Pancreas (tissue), 10 donors: Measurements from ENCODE around the gene TBC1D14. TPM values are rescaled to one million over a fixed set of nuclear protein-coding genes. Genes with fewer than 3 reads are reported as not detected.

Experiments used
- ATAC-seq, 4 donors: fragments of 200-7000 bp; cut with Tn5 transposase; one replicate each; pipeline versions ENCODE4 v1.8.0 to v1.9.1; 2020; ENCODE audit warnings: mild to moderate bottlenecking in 4 of 4, moderate library complexity in 4 of 4
- DNase-seq, 6 donors: peaks; one replicate each; pipeline ENCODE4 v3.0.0-alpha.2; 2020
- FAIRE-seq: peaks from 2 replicates; lab custom pipeline; 2012; peaks lifted over from hg19 to GRCh38; lab: Jason Lieb, UNC
- H3K27ac ChIP-seq, 4 donors: fragments of 200-600 bp; sonication (generic); 1 replicate in 3 of 4; 2 replicates in 1 of 4; pipeline versions ENCODE4 v1.5.0 to v1.8.0; 2020
- H3K27me3 ChIP-seq, 4 donors: fragments of 200-600 bp; one replicate each; pipeline ENCODE4 v1.8.0; 2021
- H3K36me3 ChIP-seq, 3 donors: fragments of 200-600 bp; sonication (generic) in 1 of 3; one replicate each; pipeline versions ENCODE4 v1.5.0 to v1.8.0; 2020 to 2021
- H3K4me1 ChIP-seq, 3 donors: fragments of 200-600 bp; one replicate each; pipeline ENCODE4 v1.8.0; 2021
- H3K4me3 ChIP-seq, 4 donors: fragments of 200-600 bp; sonication (generic) in 2 of 4; one replicate each; pipeline versions ENCODE4 v1.5.0 to v1.8.0; 2020 to 2021
- H3K9me3 ChIP-seq, 4 donors: fragments of 200-600 bp; one replicate each; pipeline ENCODE4 v1.8.0; 2021
- CTCF ChIP-seq, 4 donors: fragments of 200-600 bp; sonication (generic) in 3 of 4; IDR thresholded peaks; one replicate each; pipeline versions ENCODE4 v1.5.0 to v1.8.0; 2021; ENCODE audit warnings: antibody characterized with exemption in 4 of 4
- WGBS, 2 donors: extraction: QIAGEN DNeasy Blood & Tissue Kit; methylation state at CpG; one replicate each; pipeline ENCODE4 v1.1.7; 2013; 5-methylcytosine and 5-hydroxymethylcytosine counted together
- intact Hi-C, 3 donors: fragments of 100-400 bp; cut with DNase I; formaldehyde crosslinking; loops; one replicate each; pipeline versions ENCODE4 v1.11.1 to v1.14.2; 2022
- polyA plus RNA-seq, 2 donors: library from polyadenylated mRNA; stranded (reverse); fragments of 200-250 nt; gene quantifications; one replicate each; pipeline ENCODE4 v1.2.3, GENCODE V29; 2013
- total RNA-seq, 6 donors: library from RNA; stranded (reverse); fragmentation: NEBNext Ultra II Directional in 4 of 6; extraction: Animal tissue kit (Norgen Biotek cat#: 25700) in 4 of 6; gene quantifications; one replicate each; pipeline versions ENCODE4 v1.2.1 to v1.2.4, GENCODE V29; 2021 to 2023
- donor health status: healthy with polysubstance abuse.
- donor health status: DM: no; HTN: no; CAD: no; lungs with moderate emphysema.
- donor health status: DM: no; HTN: no; CAD: no.
- donor health status: control.
- donor health status: control.
- donor health status: Bipolar disorder and iron deficiency.
- donor health status: DM: yes; HTN: yes; CAD: no.
- donor health status: DM: no; HTN: no; CAD: no.
- donor health status: DM: no; HTN: no; CAD: no.
- donor health status: DM: yes; HTN: yes; CAD: no.

The TBC1D14 gene
- total and polyA plus RNA-seq, 8 donors, result 8.9 to 23.9 (median 14.8) TPM

DNA sequence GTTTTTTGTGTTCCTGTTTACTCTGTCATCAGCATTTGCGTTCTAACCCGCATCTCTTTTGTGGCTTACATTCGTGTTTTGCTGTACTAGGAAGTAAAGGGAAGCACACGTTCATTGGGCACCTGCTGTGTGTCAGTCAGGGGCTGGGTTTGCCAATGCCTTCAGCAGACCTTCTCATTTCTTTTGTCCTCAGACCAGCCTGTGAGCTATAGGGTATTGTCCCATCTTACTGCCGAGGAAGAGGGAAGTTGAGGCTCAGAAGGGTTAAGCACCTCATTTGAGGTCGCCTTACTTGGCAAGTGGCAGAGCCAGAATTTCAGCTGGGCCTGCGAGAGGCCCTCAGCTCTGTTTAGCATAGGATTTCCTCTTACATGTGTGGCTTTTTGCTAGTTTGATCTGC is 8.7 kb downstream of the TBC1D14 start:
- peaks cover 0 to 1% (median 0%) of the 10 kb centered on the region in 3 donors for H3K36me3 ChIP-seq
- ATAC-seq (peak in 3 of 4 donors; percentile 9 to 17 (median 17)), FAIRE-seq (no peak), DNase-seq (peak in 1 of 6 donors; percentile 2)
- H3K27ac ChIP-seq, result peak overlapping the region in 2 of 4 donors; percentile 52 to 58
- H3K27me3 ChIP-seq, result no peaks in the 10 kb centered on the region
- 36 to 48% methylated on average over 7 of the region's 7 CpGs for WGBS, 2 donors
- no peak overlapping the region for H3K4me3 ChIP-seq
- intact Hi-C loops, result no loop called here
- TF ChIP-seq CTCF (IDR thresholded peaks at IDR 0.05), result no peak
- H3K4me1 ChIP-seq, result peaks cover 0 to 21% (median 16%) of the 10 kb centered on the region in 3 donors
- no peaks in the 10 kb centered on the region for H3K9me3 ChIP-seq

GRCh38 chr4:6920171-6920570 is 10.5 kb downstream of the TBC1D14 start:
- no peak for ATAC-seq
- intact Hi-C loops, result no loop called here
- H3K9me3 ChIP-seq, result no peaks in the 10 kb centered on the region
- peaks cover 0 to 14% (median 0%) of the 10 kb centered on the region in 3 donors for H3K36me3 ChIP-seq
- DNase-seq, result peak in 1 of 6 donors; percentile 4
- no peak for FAIRE-seq
- H3K4me3 ChIP-seq, result no peak overlapping the region
- H3K27me3 ChIP-seq, result no peaks in the 10 kb centered on the region
- WGBS, 2 donors, result 64 to 67% methylated on average over 3 of the region's 3 CpGs
- no peak overlapping the region for H3K27ac ChIP-seq
- peaks cover 0 to 21% (median 16%) of the 10 kb centered on the region in 3 donors for H3K4me1 ChIP-seq
- TF ChIP-seq CTCF (IDR thresholded peaks at IDR 0.05), result no peak

GRCh38 chr4:6923507-6923906 is 13.9 kb downstream of the TBC1D14 start:
- no peak for FAIRE-seq
- no peak for ATAC-seq
- no peak overlapping the region for H3K4me3 ChIP-seq
- no peak for DNase-seq
- H3K27ac ChIP-seq, result no peak overlapping the region
- no peak for TF ChIP-seq CTCF (IDR thresholded peaks at IDR 0.05)
- 96 to 97% methylated on average over 32 of the region's 32 CpGs for WGBS, 2 donors
- no peaks in the 10 kb centered on the region for H3K27me3 ChIP-seq
- H3K9me3 ChIP-seq, result no peaks in the 10 kb centered on the region
- peaks cover 0 to 4% (median under 1%) of the 10 kb centered on the region in 3 donors for H3K4me1 ChIP-seq
- peaks cover 0 to 14% (median 0%) of the 10 kb centered on the region in 3 donors for H3K36me3 ChIP-seq
- intact Hi-C loops, result no loop called here

DNA sequence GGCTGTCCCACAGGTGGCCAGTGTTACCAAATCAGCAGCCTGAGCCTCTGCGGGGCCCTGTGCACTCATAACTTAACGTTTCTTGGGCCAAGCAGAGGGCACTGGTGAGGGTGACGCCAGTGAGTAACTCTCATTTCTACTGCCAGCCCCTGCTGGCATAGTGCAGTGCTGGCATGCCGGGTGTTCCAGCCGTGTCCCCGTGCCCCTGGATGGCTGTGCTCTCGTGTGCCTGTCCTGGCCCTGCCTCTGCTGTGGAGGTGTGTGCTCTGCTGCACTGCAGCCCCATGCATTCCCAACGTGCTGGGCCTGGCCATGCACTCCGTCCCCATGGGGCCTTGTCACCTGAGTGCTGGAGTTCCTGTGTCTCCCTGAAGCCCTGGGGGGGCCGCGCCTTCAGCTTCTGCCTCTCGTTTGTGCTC is 14.7 kb downstream of the TBC1D14 start:
- intact Hi-C loops, result no loop called here
- Histone ChIP-seq H3K4me3 (no peak overlapping the region), H3K27ac (no peak overlapping the region), H3K9me3 (no peaks in the 10 kb centered on the region), H3K36me3 (peaks cover 0 to 14% (median 0%) of the 10 kb centered on the region in 3 donors), H3K27me3 (no peaks in the 10 kb centered on the region), H3K4me1 (peaks cover 0 to 2% (median 0%) of the 10 kb centered on the region in 3 donors)
- 93 to 96% methylated on average over 12 of the region's 12 CpGs for WGBS, 2 donors
- no peak for FAIRE-seq
- no peak for TF ChIP-seq CTCF (IDR thresholded peaks at IDR 0.05)
- DNase-seq, result peak in 1 of 6 donors; percentile 58
- ATAC-seq, result peak in 1 of 4 donors; percentile 4

DNA sequence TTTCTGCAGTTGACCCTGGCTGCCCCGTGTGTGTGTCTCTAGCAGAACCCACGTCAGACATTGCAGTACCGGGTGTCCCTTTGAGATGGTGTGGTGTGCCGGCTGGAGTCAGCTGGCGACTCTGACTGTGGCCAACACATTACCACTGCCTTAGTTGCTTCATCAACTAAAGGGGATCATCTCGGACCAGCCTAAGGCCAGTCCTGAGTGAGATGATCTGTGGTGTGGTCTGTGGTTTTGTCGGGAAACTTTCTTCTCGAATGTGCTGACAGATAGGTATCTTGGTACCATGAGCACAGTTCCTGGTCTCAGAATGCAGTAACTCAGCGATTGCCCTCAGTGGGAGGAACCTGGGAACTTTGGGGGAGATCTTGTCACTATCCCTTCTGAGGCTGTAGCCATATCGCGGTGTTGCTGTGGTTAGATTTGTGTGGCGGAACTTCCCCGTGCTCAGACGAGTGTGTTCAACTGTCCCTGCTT is 15.8 kb downstream of the TBC1D14 start:
- 90 to 92% methylated on average over 14 of the region's 14 CpGs for WGBS, 2 donors
- no peaks in the 10 kb centered on the region for H3K9me3 ChIP-seq
- peak overlapping the region in 1 of 4 donors; percentile 19 for H3K27ac ChIP-seq
- FAIRE-seq (no peak), DNase-seq (no peak), ATAC-seq (peak in 2 of 4 donors; percentile 42 to 46)
- no peak overlapping the region for H3K4me3 ChIP-seq
- intact Hi-C loops, result no loop called here
- no peaks in the 10 kb centered on the region for H3K27me3 ChIP-seq
- H3K36me3 ChIP-seq, result peaks cover 0 to 14% (median 0%) of the 10 kb centered on the region in 3 donors
- TF ChIP-seq CTCF (IDR thresholded peaks at IDR 0.05), result no peak
- H3K4me1 ChIP-seq, result peaks cover 0 to 2% (median 0%) of the 10 kb centered on the region in 3 donors
